ENCODE results near the gene SFMBT1.

- TF ChIP-seq ZNF274 (IDR thresholded peaks at IDR 0.05; ENCODE audit: low read depth, low read length) (no peak), YY1 (IDR thresholded peaks at IDR 0.05; ENCODE audit: insufficient read depth, insufficient read length) (no peak), SUZ12 (IDR thresholded peaks at IDR 0.05; ENCODE audit: extremely low read depth, insufficient read depth, insufficient read length) (no peak)
Measured at GRCh38 chr3:53011324-53011723, 34.5 kb downstream of the SFMBT1 start.

All from NT2/D1 (cell line).